ENCODE measurements around the gene RASA3.
A peak's percentile ranks its signal among the peaks of the same experiment; 100 is the strongest.

RASA3 gene

DNA sequence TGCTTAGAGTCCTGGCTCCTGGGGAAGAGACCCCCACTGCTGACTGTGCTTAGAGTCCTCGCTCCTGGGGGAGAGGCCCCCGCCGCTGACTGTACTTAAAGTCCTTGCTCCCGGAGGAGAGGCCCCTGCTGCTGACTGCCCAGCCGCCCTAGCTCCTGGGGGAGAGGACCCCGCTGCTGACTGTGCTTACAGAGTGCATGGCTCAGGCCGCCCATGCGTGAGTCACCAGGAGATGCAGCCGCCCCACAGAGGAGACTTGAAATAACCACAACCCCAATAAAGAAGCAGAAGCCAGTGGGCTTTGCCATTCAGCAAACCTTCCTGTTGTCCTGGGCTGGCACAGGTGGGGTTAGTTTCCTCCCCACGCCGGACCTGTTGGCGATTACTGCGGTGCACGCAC lies 79.4 kb downstream of the RASA3 start:
- no peak overlapping the region for H3K27ac ChIP-seq (ENCODE audit: insufficient read depth, low read depth, low read length, poor library complexity, severe bottlenecking)
- H3K27me3 ChIP-seq (ENCODE audit: control insufficient read depth, insufficient read depth, low read length, poor library complexity, severe bottlenecking) = no peaks in the 10 kb centered on the region
- 81 to 82% methylated on average over 14 of the region's 14 CpGs for WGBS, 2 experiments
- H3K9me3 ChIP-seq (ENCODE audit: control insufficient read depth, low read length) = no peaks in the 10 kb centered on the region
- H3K36me3 ChIP-seq (ENCODE audit: control insufficient read depth, insufficient read depth, low read length) = no peaks in the 10 kb centered on the region
- no peak overlapping the region for H3K4me3 ChIP-seq (ENCODE audit: insufficient read depth, low read depth, low read length)
- H3K4me1 ChIP-seq (ENCODE audit: control insufficient read depth, insufficient read depth, low read length) = peaks cover 10% of the 10 kb centered on the region

DNA sequence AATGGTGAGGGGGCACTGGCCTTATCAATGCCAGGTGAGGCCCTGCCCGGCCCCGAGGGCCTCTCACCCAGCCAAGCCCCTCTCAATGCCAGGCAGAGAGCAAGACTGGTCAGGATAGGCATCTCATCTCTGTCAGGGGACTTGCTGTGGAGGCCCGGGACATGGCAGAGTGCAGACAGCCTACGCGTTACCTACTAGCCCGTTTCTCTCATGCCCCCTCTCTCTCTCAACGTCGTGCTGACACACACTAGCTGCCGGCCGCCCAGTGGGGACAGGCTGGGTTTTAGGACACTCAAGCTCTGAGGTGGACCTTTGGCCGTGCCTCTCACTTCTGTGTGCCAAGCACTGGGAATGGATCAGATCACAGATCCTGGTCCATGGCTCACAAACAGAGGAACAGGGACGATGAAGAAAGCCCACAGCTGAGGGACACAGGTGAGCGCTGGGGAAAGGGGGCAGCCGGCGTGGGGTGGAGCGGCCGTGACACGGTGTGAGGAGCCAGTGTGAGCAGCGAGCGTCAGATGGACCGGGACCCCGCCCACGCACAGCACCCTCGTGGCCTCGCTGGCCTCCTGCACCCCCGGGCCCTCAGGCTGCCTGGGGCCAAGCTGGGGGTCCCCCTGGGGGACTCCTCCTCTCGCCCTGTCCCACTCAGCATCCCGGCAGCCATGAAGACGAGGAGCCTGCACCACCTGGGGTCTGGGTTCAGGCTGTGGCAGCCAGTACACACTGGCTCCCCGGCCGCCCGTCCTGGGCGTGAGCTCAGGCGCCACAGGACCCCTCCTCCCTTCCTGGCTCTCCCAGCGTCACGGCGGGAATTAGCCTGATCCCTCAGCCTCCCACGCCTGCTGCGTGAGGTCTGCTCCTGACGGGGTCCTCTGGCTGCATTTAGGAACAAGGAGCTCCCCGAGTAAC lies 81.6 kb downstream of the RASA3 start:
- Histone ChIP-seq H3K9me3 (ENCODE audit: control insufficient read depth, low read length) (no peaks in the 10 kb centered on the region), H3K4me3 (ENCODE audit: insufficient read depth, low read depth, low read length) (no peak overlapping the region), H3K4me1 (ENCODE audit: control insufficient read depth, insufficient read depth, low read length) (peaks cover 14% of the 10 kb centered on the region), H3K27me3 (ENCODE audit: control insufficient read depth, insufficient read depth, low read length, poor library complexity, severe bottlenecking) (no peaks in the 10 kb centered on the region), H3K27ac (ENCODE audit: insufficient read depth, low read depth, low read length, poor library complexity, severe bottlenecking) (no peak overlapping the region), H3K36me3 (ENCODE audit: control insufficient read depth, insufficient read depth, low read length) (no peaks in the 10 kb centered on the region)
- 90 to 91% methylated on average over 40 of the region's 41 CpGs for WGBS, 2 experiments

DNA sequence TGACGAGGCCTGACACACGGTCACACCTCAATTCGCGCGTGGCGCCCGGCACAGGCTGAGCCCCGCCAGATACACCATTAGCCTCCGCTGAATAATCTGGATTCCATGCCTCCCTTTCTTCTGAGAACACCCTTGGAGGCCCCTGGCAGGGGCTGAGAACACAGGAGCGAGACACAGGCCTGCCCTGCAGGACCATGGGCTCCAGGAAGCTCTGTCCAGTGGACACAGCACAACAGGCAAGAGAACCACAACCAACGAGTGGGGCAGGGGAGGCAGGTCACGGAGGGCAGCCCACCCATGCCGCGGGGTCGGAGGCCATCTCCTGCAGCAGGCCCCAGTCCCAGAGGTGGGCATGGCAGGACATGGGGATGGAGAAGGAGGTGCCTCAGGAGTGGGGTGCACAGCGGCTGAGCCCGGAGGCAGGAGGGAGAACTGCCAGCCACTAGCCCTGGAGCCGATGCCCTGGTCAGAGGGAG lies 82.8 kb downstream of the RASA3 start:
- Histone ChIP-seq H3K4me3 (ENCODE audit: insufficient read depth, low read depth, low read length) (no peak overlapping the region), H3K9me3 (ENCODE audit: control insufficient read depth, low read length) (no peaks in the 10 kb centered on the region), H3K27me3 (ENCODE audit: control insufficient read depth, insufficient read depth, low read length, poor library complexity, severe bottlenecking) (no peaks in the 10 kb centered on the region), H3K36me3 (ENCODE audit: control insufficient read depth, insufficient read depth, low read length) (no peaks in the 10 kb centered on the region), H3K27ac (ENCODE audit: insufficient read depth, low read depth, low read length, poor library complexity, severe bottlenecking) (no peak overlapping the region), H3K4me1 (ENCODE audit: control insufficient read depth, insufficient read depth, low read length) (peaks cover 14% of the 10 kb centered on the region)
- WGBS, 2 experiments = 94 to 96% methylated on average over 18 of the region's 18 CpGs

DNA sequence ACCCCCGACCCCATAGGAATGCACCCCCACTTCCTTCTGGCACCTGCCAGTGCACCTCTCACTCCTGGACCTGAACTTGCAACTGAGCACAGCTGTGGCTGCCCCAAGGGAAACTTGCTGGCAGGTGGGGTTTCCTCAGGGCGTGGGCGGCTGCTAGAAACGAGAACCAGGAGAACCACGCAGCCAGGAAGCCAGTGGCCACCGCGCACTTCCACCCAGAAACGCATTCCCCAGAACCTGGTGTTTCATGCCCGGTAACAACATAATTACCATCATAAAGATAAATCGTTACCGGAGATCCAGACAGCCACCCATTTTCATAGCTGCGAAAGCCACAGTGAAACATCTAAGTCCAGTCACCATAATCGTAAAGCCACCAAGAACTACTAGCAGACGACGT lies 83.4 kb downstream of the RASA3 start:
- WGBS, 2 experiments = 94 to 95% methylated on average over 15 of the region's 15 CpGs
- no peak overlapping the region for H3K27ac ChIP-seq (ENCODE audit: insufficient read depth, low read depth, low read length, poor library complexity, severe bottlenecking)
- H3K36me3 ChIP-seq (ENCODE audit: control insufficient read depth, insufficient read depth, low read length) = no peaks in the 10 kb centered on the region
- no peaks in the 10 kb centered on the region for H3K27me3 ChIP-seq (ENCODE audit: control insufficient read depth, insufficient read depth, low read length, poor library complexity, severe bottlenecking)
- H3K9me3 ChIP-seq (ENCODE audit: control insufficient read depth, low read length) = no peaks in the 10 kb centered on the region
- H3K4me3 ChIP-seq (ENCODE audit: insufficient read depth, low read depth, low read length) = no peak overlapping the region
- peaks cover 14% of the 10 kb centered on the region for H3K4me1 ChIP-seq (ENCODE audit: control insufficient read depth, insufficient read depth, low read length)

DNA sequence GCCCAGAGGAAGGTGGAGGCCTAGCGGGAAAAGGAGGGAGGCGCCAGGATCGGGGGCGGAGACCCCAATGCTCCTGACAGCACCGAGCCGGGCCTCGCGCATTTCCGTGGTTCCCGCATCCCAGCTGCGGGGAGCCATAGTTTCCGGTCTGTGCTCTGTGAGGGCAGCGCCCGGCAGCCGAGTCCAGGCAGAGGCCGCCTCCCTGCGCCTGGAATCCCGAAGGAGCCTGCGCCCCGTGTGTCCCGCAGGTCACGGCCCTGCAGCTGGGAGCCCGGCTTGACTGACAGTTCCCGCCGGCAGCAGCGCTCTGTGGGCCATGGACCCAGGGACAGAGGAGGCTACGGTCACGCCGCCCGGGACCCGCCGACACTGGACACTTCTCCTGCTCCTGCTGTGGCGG lies 84.0 kb downstream of the RASA3 start:
- H3K36me3 ChIP-seq (ENCODE audit: control insufficient read depth, insufficient read depth, low read length) = no peaks in the 10 kb centered on the region
- H3K4me1 ChIP-seq (ENCODE audit: control insufficient read depth, insufficient read depth, low read length) = peaks cover 13% of the 10 kb centered on the region
- 86 to 87% methylated on average over 33 of the region's 33 CpGs for WGBS, 2 experiments
- no peak overlapping the region for H3K4me3 ChIP-seq (ENCODE audit: insufficient read depth, low read depth, low read length)
- no peaks in the 10 kb centered on the region for H3K9me3 ChIP-seq (ENCODE audit: control insufficient read depth, low read length)
- no peak overlapping the region for H3K27ac ChIP-seq (ENCODE audit: insufficient read depth, low read depth, low read length, poor library complexity, severe bottlenecking)
- no peaks in the 10 kb centered on the region for H3K27me3 ChIP-seq (ENCODE audit: control insufficient read depth, insufficient read depth, low read length, poor library complexity, severe bottlenecking)

DNA sequence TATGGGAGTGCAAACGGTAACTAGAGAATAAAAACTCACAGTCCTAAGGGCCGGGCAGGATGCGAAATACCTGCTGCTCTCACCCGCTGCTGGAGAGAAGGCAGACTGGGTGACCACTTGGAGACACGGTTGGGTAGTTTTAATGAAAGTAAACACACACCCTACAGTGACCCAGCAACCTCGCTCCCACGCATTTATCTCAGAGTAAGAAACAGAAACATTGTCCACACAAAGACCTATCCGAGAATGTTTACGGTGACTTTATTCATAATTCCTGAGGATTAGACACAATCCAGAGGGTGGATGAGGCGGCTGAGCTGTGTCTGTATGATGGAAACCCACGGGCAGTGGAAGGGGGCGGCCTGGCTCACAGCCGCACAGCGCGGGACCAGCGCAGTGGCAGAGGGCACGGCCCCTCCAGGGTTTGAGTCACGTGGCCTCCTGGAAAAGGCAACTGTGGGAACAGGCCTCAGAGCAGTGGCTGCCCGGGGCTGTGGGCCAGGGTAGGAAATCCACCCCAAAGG lies 85.0 kb downstream of the RASA3 start:
- Histone ChIP-seq H3K27ac (ENCODE audit: insufficient read depth, low read depth, low read length, poor library complexity, severe bottlenecking) (no peak overlapping the region), H3K27me3 (ENCODE audit: control insufficient read depth, insufficient read depth, low read length, poor library complexity, severe bottlenecking) (no peaks in the 10 kb centered on the region), H3K36me3 (ENCODE audit: control insufficient read depth, insufficient read depth, low read length) (no peaks in the 10 kb centered on the region), H3K4me3 (ENCODE audit: insufficient read depth, low read depth, low read length) (no peak overlapping the region), H3K4me1 (ENCODE audit: control insufficient read depth, insufficient read depth, low read length) (peaks cover 4% of the 10 kb centered on the region), H3K9me3 (ENCODE audit: control insufficient read depth, low read length) (no peaks in the 10 kb centered on the region)
- 92 to 93% methylated on average over 19 of the region's 19 CpGs for WGBS, 2 experiments

DNA sequence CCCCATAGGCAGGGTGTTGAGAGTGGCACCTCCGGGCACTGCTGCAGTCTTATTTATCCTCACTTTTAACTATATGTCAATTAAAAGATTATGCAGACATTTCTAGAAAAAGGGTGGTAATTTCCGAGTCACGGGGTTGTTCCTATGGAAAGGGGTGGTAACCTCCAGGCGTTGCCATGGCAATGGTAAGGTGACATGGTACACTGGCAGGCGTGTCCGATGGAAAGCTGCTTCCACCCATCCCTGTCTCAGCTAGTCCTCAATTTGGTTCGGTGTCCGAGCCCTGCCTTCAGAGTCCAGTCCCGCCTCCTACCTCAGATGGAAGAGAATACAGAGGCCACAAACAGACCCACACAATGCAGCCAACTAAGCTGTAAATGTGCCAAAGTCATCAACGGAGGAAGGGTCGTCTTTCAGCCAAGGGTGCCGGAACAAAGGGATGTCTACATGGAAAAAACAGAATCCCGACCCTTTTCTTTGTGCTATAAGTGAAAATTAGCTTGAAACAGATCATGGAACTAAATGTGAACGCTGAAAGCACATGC lies 85.9 kb downstream of the RASA3 start:
- Histone ChIP-seq H3K36me3 (ENCODE audit: control insufficient read depth, insufficient read depth, low read length) (no peaks in the 10 kb centered on the region), H3K27ac (ENCODE audit: insufficient read depth, low read depth, low read length, poor library complexity, severe bottlenecking) (no peak overlapping the region), H3K4me1 (ENCODE audit: control insufficient read depth, insufficient read depth, low read length) (peaks cover 4% of the 10 kb centered on the region), H3K4me3 (ENCODE audit: insufficient read depth, low read depth, low read length) (no peak overlapping the region), H3K27me3 (ENCODE audit: control insufficient read depth, insufficient read depth, low read length, poor library complexity, severe bottlenecking) (no peaks in the 10 kb centered on the region), H3K9me3 (ENCODE audit: control insufficient read depth, low read length) (no peaks in the 10 kb centered on the region)
- 85% methylated on average over 13 to 14 of the region's 14 CpGs for WGBS, 2 experiments

DNA sequence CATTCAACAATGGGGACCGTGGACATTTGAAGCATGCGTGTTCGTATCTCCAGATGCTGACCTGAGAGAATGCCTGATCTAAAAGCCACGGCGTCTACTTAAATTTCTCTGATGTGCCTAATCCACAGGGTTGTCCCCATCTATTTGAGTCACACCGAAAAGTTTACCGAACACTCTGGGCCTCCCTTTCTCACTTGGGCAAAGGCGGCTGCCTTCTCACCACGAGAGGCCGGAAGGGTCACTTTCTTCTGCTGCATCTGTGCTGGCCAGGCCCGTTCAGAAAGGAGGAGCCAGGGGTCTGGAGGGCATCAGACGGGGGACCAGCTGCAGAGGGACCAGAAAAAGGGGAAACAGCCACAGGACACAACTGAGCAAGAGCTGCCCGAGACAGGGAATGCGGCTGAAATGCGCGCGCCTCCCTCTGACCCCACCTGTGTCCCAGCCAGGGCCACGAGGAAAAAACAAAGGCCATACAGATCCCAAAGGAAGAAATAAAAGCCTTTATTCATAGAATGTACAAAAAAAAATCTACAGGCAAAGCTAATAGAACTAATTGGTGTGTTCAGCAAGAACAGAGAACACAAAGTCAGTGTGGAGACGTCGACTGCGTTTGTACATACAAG lies 87.2 kb downstream of the RASA3 start:
- no peak overlapping the region for H3K4me3 ChIP-seq (ENCODE audit: insufficient read depth, low read depth, low read length)
- H3K36me3 ChIP-seq (ENCODE audit: control insufficient read depth, insufficient read depth, low read length) = no peaks in the 10 kb centered on the region
- peak overlapping the region; percentile 88 for H3K27ac ChIP-seq (ENCODE audit: insufficient read depth, low read depth, low read length, poor library complexity, severe bottlenecking)
- peaks cover 4% of the 10 kb centered on the region for H3K4me1 ChIP-seq (ENCODE audit: control insufficient read depth, insufficient read depth, low read length)
- no peaks in the 10 kb centered on the region for H3K27me3 ChIP-seq (ENCODE audit: control insufficient read depth, insufficient read depth, low read length, poor library complexity, severe bottlenecking)
- H3K9me3 ChIP-seq (ENCODE audit: control insufficient read depth, low read length) = no peaks in the 10 kb centered on the region
- WGBS, 2 experiments = 69 to 75% methylated on average over 20 to 21 of the region's 21 CpGs

DNA sequence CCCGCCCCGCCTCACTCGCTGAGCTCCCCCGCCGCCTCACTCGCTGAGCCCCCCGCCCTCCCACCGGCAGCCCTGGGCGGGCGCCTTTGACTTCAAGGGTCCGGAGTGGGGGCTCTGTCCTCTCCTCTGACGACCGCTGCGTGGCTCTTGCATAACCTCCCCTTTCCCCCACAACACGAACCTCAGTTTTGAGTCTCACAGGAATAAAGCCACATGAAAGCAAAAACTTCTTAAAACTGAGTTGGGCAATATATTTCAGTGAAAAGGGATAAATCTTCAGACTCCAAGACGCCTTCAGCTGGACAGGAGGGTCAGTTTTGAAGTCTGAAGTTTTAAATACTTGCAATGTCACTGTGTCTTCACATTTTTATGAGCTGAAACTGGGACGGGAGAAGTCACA lies 87.9 kb downstream of the RASA3 start:
- no peaks in the 10 kb centered on the region for H3K27me3 ChIP-seq (ENCODE audit: control insufficient read depth, insufficient read depth, low read length, poor library complexity, severe bottlenecking)
- no peak overlapping the region for H3K4me3 ChIP-seq (ENCODE audit: insufficient read depth, low read depth, low read length)
- H3K9me3 ChIP-seq (ENCODE audit: control insufficient read depth, low read length) = no peaks in the 10 kb centered on the region
- 24 to 33% methylated on average over 12 to 14 of the region's 17 CpGs for WGBS, 2 experiments
- peak overlapping the region; percentile 88 for H3K27ac ChIP-seq (ENCODE audit: insufficient read depth, low read depth, low read length, poor library complexity, severe bottlenecking)
- H3K4me1 ChIP-seq (ENCODE audit: control insufficient read depth, insufficient read depth, low read length) = peaks cover 4% of the 10 kb centered on the region
- no peaks in the 10 kb centered on the region for H3K36me3 ChIP-seq (ENCODE audit: control insufficient read depth, insufficient read depth, low read length)
